ENCODE results near the gene SPN.

DNA sequence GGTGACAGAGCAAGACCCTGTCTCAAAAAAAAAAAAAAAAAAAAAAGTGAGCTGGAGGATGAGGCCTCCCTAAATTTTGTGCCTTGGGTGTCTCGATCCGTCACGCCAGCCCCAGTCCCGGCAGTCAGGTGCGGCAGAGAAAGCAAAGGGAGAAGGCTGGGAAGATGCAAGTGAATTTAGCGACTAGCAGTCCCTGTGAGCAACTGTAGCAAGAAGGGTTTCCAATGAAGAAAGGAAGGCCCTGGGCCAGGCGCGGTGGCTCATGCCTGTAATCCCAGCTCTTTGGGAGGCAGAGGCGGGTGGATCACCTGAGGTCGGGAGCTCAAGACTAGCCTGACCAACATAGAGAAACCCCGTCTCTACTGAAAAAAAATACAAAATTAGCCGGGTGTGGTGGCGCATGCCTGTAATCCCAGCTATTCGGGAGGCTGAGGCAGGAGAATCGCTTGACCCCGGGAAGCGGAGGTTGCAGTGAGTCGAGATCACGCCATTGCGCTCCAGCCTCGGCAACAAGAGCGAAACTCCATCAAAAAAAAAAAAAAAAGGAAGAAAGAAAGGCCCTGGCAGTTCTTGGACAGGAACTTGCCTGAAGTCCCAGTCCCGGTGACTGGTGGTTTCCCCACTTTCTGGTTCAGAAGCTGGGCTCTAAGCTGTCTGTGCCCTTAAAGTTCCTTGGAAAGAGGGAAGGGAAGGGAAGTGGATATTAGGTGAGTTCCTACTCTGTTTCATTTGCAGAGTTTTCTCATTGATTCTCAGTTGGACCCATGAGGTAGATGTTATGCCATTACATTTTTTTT lies 14.1 kb downstream of the SPN start:
- TF ChIP-seq POLR2A (IDR thresholded peaks at IDR 0.05; ENCODE audit: low read depth, low read length) (no peak), POLR2AphosphoS5 (IDR thresholded peaks at IDR 0.05; ENCODE audit: low read depth, low read length) (no peak)

Data from GM12892 (cell line).